Kidney (tissue), 14 donors: ENCODE measurements around the gene DOLK. TPM values are rescaled to one million over a fixed set of nuclear protein-coding genes. Genes with fewer than 3 reads are reported as not detected.

Experiments used
- DNase-seq, 5 donors: peaks; one replicate each; pipeline ENCODE4 v3.0.0-alpha.2; 2013 to 2020
- FAIRE-seq: peaks from 2 replicates; lab custom pipeline; 2012; peaks lifted over from hg19 to GRCh38; lab: Jason Lieb, UNC
- H3K27ac ChIP-seq, 2 donors: one replicate each; pipeline ENCODE4 v1.7.0; 2013; ENCODE audit warnings: low read depth in 2 of 2, low read length in 2 of 2, inconsistent platforms in 1 of 2
- H3K27me3 ChIP-seq: one replicate; pipeline ENCODE4 v1.7.1; 2013; ENCODE audit warnings: low read length, inconsistent platforms; ENCODE audit not compliant: control insufficient read depth, insufficient read depth
- H3K36me3 ChIP-seq, 3 donors: one replicate each; pipeline versions ENCODE4 v1.7.0 to v1.7.1; 2013; ENCODE audit warnings: low read length in 3 of 3, control low read depth in 1 of 3, inconsistent platforms in 1 of 3; ENCODE audit not compliant: insufficient read depth in 3 of 3, control insufficient read depth in 2 of 3
- H3K4me1 ChIP-seq, 3 donors: one replicate each; pipeline versions ENCODE4 v1.7.0 to v1.7.1; 2013; ENCODE audit warnings: low read length in 3 of 3, inconsistent platforms in 1 of 3, low read depth in 1 of 3; ENCODE audit not compliant: control insufficient read depth in 2 of 3, insufficient read depth in 2 of 3
- H3K4me3 ChIP-seq, 3 donors: one replicate each; pipeline versions ENCODE4 v1.7.0 to v1.8.1; 2013; ENCODE audit warnings: low read length in 3 of 3, control low read depth in 1 of 3, inconsistent platforms in 1 of 3
- H3K9ac ChIP-seq, 3 donors: one replicate each; pipeline versions ENCODE4 v1.7.0 to v1.7.1; 2013; ENCODE audit warnings: low read length in 3 of 3, control low read depth in 1 of 3, inconsistent platforms in 1 of 3
- H3K9me3 ChIP-seq, 3 donors: one replicate each; pipeline versions ENCODE4 v1.7.0 to v1.7.1; 2013; ENCODE audit warnings: low read length in 3 of 3, control low read depth in 1 of 3, inconsistent platforms in 1 of 3; ENCODE audit not compliant: control insufficient read depth in 2 of 3, insufficient read depth in 1 of 3
- CTCF ChIP-seq: IDR thresholded peaks from 3 replicates; pipeline ENCODE4 v1.5.1; 2012; ENCODE audit warnings: mild to moderate bottlenecking, moderate library complexity, borderline replicate concordance; ENCODE audit not compliant: insufficient read depth; ENCODE audit errors: extremely low read depth
- intact Hi-C: fragments of 100-400 bp; cut with DNase I; formaldehyde crosslinking; loops from one replicate; pipeline ENCODE4 v1.11.1; 2022
- polyA plus RNA-seq: library from polyadenylated mRNA; stranded (reverse); fragments of 350-450 nt; fragmentation: Illumina TruSeq; extraction: RNeasy Lipid Tissue Mini Kit (QIAGEN cat#74804); gene quantifications from one replicate; pipeline ENCODE4 v1.2.3, GENCODE V29; 2014; ENCODE audit warnings: low read depth, low replicate concordance; ENCODE audit not compliant: insufficient read depth
- total RNA-seq: library from RNA; stranded (reverse); fragmentation: NEBNext Ultra II Directional; extraction: Animal tissue kit (Norgen Biotek cat#: 25700); gene quantifications from one replicate; pipeline ENCODE4 v1.2.1, GENCODE V29; 2021
- donor health status: control.
- donor health status: control.
- donor health status: control.
- donor health status: control.
- donor health status: control.
- donor health status: DM: yes; HTN: yes; CAD: no.
- donor health status: Normal renal cell carcinoma (clear cell type).

DOLK gene
- total and polyA plus RNA-seq, 2 donors from 2014 or later: 13.9 to 17.0 TPM

GRCh38 chr9:128902351-128903078 lies 44.9 kb downstream of the DOLK start:
- H3K36me3 ChIP-seq: peaks cover 0 to 4% (median 3%) of the 10 kb centered on the region in 3 donors
- DNase-seq (peak in 1 of 5 donors; percentile 89), FAIRE-seq (no peak)
- no peaks in the 10 kb centered on the region for H3K9me3 ChIP-seq
- H3K4me3 ChIP-seq: no peak overlapping the region
- no peaks in the 10 kb centered on the region for H3K27me3 ChIP-seq
- no peak overlapping the region for H3K9ac ChIP-seq
- peaks cover 0 to 3% (median 0%) of the 10 kb centered on the region in 3 donors for H3K4me1 ChIP-seq
- H3K27ac ChIP-seq: no peak overlapping the region
- TF ChIP-seq CTCF: no peak
- intact Hi-C loops: no loop called here

GRCh38 chr9:128901822-128902221 lies 45.6 kb downstream of the DOLK start:
- TF ChIP-seq CTCF: no peak
- DNase-seq (no peak), FAIRE-seq (no peak)
- intact Hi-C loops: no loop called here
- no peaks in the 10 kb centered on the region for H3K27me3 ChIP-seq
- peaks cover 0 to 3% (median 0%) of the 10 kb centered on the region in 3 donors for H3K4me1 ChIP-seq
- H3K9me3 ChIP-seq: no peaks in the 10 kb centered on the region
- no peaks in the 10 kb centered on the region for H3K36me3 ChIP-seq
- peak overlapping the region in 1 of 2 donors; percentile 36 for H3K27ac ChIP-seq
- H3K9ac ChIP-seq: no peak overlapping the region
- no peak overlapping the region for H3K4me3 ChIP-seq

- Histone ChIP-seq H3K36me3 (no peaks in the 10 kb centered on the region), H3K4me3 (no peak overlapping the region), H3K27ac (no peak overlapping the region), H3K9me3 (no peaks in the 10 kb centered on the region), H3K9ac (no peak overlapping the region), H3K27me3 (no peaks in the 10 kb centered on the region), H3K4me1 (peaks cover 0 to 3% (median 0%) of the 10 kb centered on the region in 3 donors)
- TF ChIP-seq CTCF: no peak
- intact Hi-C loops: no loop called here
- DNase-seq: no peak
- FAIRE-seq: no peak
Measured at GRCh38 chr9:128901379-128901778, 46.0 kb downstream of the DOLK start.
